Measurements from ENCODE around the gene PITHD1. TPM values are rescaled to one million over a fixed set of nuclear protein-coding genes. Genes with fewer than 3 reads are reported as not detected.
"Not testable (repeated sequence)": the region's sequence is repeated elsewhere in the genome, so short reads cannot be mapped to it uniquely, and the experiment has no call there.

PITHD1 gene
- total RNA-seq (2014; rRNA removed; shearing (Covaris generic); ENCODE audit: low replicate concordance) = 35.6 and 55.7 TPM in 2 replicates

GRCh38 chr1:23777979-23778814 is at the start of gene PITHD1:
Gene PITHD1, plus strand, starts transcription at chr1:23778418. Its CDS starts 98 bp downstream, at chr1:23778516.
- Histone ChIP-seq H3K9me3 (ENCODE audit: low read length) (no peaks in the 10 kb centered on the region), H3K9ac (ENCODE audit: low read length) (peak within 1 kb of the TSS; percentile 94), H3K4me3 (ENCODE audit: low read length) (peak within 1 kb of the TSS; percentile 96), H3K27me3 (ENCODE audit: low read length) (no peaks in the 10 kb centered on the region), H3K4me2 (ENCODE audit: low read depth, low read length, poor library complexity, severe bottlenecking) (peak within 1 kb of the TSS; percentile 96), H3K4me1 (ENCODE audit: low read length) (peaks cover 27% of the 10 kb centered on the region), H4K20me1 (ENCODE audit: insufficient read depth, low read depth, low read length) (peaks cover 13% of the 10 kb centered on the region), H2AFZ (ENCODE audit: low read length) (peak within 1 kb of the TSS; percentile 79; the same call in 1 of the 2 replicates), H3K27ac (ENCODE audit: low read length) (peak within 1 kb of the TSS; percentile 35; the same call in 1 of the 2 replicates), H3K9me2 (replicated peaks; ENCODE audit: insufficient read depth, low read length) (no peaks in the 10 kb centered on the region), H3K36me3 (ENCODE audit: insufficient read depth, low read length) (peaks cover 15% of the 10 kb centered on the region; the same call in 1 of the 2 replicates), H3K79me2 (ENCODE audit: low read length) (peaks cover 72% of the 10 kb centered on the region)
- DNase-seq = peak; percentile 94

GRCh38 chr1:23732363-23733224 is 45.6 kb upstream of the PITHD1 start:
- no peaks in the 10 kb centered on the region for H3K79me2 ChIP-seq (ENCODE audit: low read length)
- H2AFZ ChIP-seq (ENCODE audit: low read length) = no peak overlapping the region
- no peaks in the 10 kb centered on the region for H3K27me3 ChIP-seq (ENCODE audit: low read length)
- peaks cover 4% of the 10 kb centered on the region for H4K20me1 ChIP-seq (ENCODE audit: insufficient read depth, low read depth, low read length)
- H3K4me3 ChIP-seq (ENCODE audit: low read length) = no peak overlapping the region
- no peak for DNase-seq
- no peak overlapping the region for H3K27ac ChIP-seq (ENCODE audit: low read length)
- peaks cover 7% of the 10 kb centered on the region for H3K4me1 ChIP-seq (ENCODE audit: low read length)
- no peak overlapping the region for H3K4me2 ChIP-seq (ENCODE audit: low read depth, low read length, poor library complexity, severe bottlenecking)
- no peak overlapping the region for H3K9ac ChIP-seq (ENCODE audit: low read length)
- no peaks in the 10 kb centered on the region for H3K9me3 ChIP-seq (ENCODE audit: low read length)
- H3K36me3 ChIP-seq (ENCODE audit: insufficient read depth, low read length) = no peaks in the 10 kb centered on the region
- H3K9me2 ChIP-seq (replicated peaks; ENCODE audit: insufficient read depth, low read length) = no peaks in the 10 kb centered on the region

- H2AFZ ChIP-seq (ENCODE audit: low read length); H3K9me2 ChIP-seq (replicated peaks; ENCODE audit: insufficient read depth, low read length); H3K4me3 ChIP-seq (ENCODE audit: low read length); H3K9ac ChIP-seq (ENCODE audit: low read length); H3K36me3 ChIP-seq (ENCODE audit: insufficient read depth, low read length); H3K27me3 ChIP-seq (ENCODE audit: low read length); H3K79me2 ChIP-seq (ENCODE audit: low read length); H4K20me1 ChIP-seq (ENCODE audit: insufficient read depth, low read depth, low read length); H3K4me1 ChIP-seq (ENCODE audit: low read length); H3K9me3 ChIP-seq (ENCODE audit: low read length); H3K4me2 ChIP-seq (ENCODE audit: low read depth, low read length, poor library complexity, severe bottlenecking); H3K27ac ChIP-seq (ENCODE audit: low read length): not testable (repeated sequence)
- peak; percentile 27 for DNase-seq
These were observed 44.9 kb upstream of the PITHD1 start for GRCh38 chr1:23733281-23733680.

GRCh38 chr1:23736437-23737134 is 41.6 kb upstream of the PITHD1 start:
- no peaks in the 10 kb centered on the region for H3K9me2 ChIP-seq (replicated peaks; ENCODE audit: insufficient read depth, low read length)
- H3K9ac ChIP-seq (ENCODE audit: low read length) = no peak overlapping the region
- no peaks in the 10 kb centered on the region for H3K27me3 ChIP-seq (ENCODE audit: low read length)
- H4K20me1 ChIP-seq (ENCODE audit: insufficient read depth, low read depth, low read length) = peaks cover 4% of the 10 kb centered on the region; the same call in 1 of the 2 replicates
- no peak overlapping the region for H2AFZ ChIP-seq (ENCODE audit: low read length)
- DNase-seq = peak; percentile 31
- no peak overlapping the region for H3K4me3 ChIP-seq (ENCODE audit: low read length)
- no peaks in the 10 kb centered on the region for H3K36me3 ChIP-seq (ENCODE audit: insufficient read depth, low read length)
- no peaks in the 10 kb centered on the region for H3K9me3 ChIP-seq (ENCODE audit: low read length)
- no peaks in the 10 kb centered on the region for H3K4me1 ChIP-seq (ENCODE audit: low read length)
- no peak overlapping the region for H3K27ac ChIP-seq (ENCODE audit: low read length)
- H3K4me2 ChIP-seq (ENCODE audit: low read depth, low read length, poor library complexity, severe bottlenecking) = no peak overlapping the region
- no peaks in the 10 kb centered on the region for H3K79me2 ChIP-seq (ENCODE audit: low read length)

GRCh38 chr1:23741609-23742008 is 36.6 kb upstream of the PITHD1 start:
- H3K4me2 ChIP-seq (ENCODE audit: low read depth, low read length, poor library complexity, severe bottlenecking) = no peak overlapping the region

GRCh38 chr1:23742670-23743286 is 35.4 kb upstream of the PITHD1 start:
- Histone ChIP-seq H3K4me3 (ENCODE audit: low read length) (peak overlapping the region; percentile 90), H3K9me2 (replicated peaks; ENCODE audit: insufficient read depth, low read length) (no peaks in the 10 kb centered on the region), H3K36me3 (ENCODE audit: insufficient read depth, low read length) (no peaks in the 10 kb centered on the region; the same call in 1 of the 2 replicates), H3K9ac (ENCODE audit: low read length) (peak overlapping the region; percentile 96), H3K27me3 (ENCODE audit: low read length) (no peaks in the 10 kb centered on the region), H2AFZ (ENCODE audit: low read length) (peak overlapping the region; percentile 92), H3K27ac (ENCODE audit: low read length) (no peak overlapping the region), H3K9me3 (ENCODE audit: low read length) (no peaks in the 10 kb centered on the region), H3K4me1 (ENCODE audit: low read length) (peaks cover 37% of the 10 kb centered on the region), H3K79me2 (ENCODE audit: low read length) (peaks cover 45% of the 10 kb centered on the region), H3K4me2 (ENCODE audit: low read depth, low read length, poor library complexity, severe bottlenecking) (peak overlapping the region; percentile 97), H4K20me1 (ENCODE audit: insufficient read depth, low read depth, low read length) (peaks cover 27% of the 10 kb centered on the region; the same call in 1 of the 2 replicates)
- no peak for DNase-seq

More at GRCh38 chr1:23741609-23742008, 36.6 kb upstream of the PITHD1 start:
- peaks cover 33% of the 10 kb centered on the region for H3K79me2 ChIP-seq (ENCODE audit: low read length)
- no peaks in the 10 kb centered on the region for H3K27me3 ChIP-seq (ENCODE audit: low read length)
- no peak for DNase-seq
- no peak overlapping the region for H2AFZ ChIP-seq (ENCODE audit: low read length)
- peaks cover 17% of the 10 kb centered on the region; the same call in 1 of the 2 replicates for H4K20me1 ChIP-seq (ENCODE audit: insufficient read depth, low read depth, low read length)
- no peaks in the 10 kb centered on the region; the same call in 1 of the 2 replicates for H3K36me3 ChIP-seq (ENCODE audit: insufficient read depth, low read length)
- H3K4me3 ChIP-seq (ENCODE audit: low read length) = no peak overlapping the region
- H3K9ac ChIP-seq (ENCODE audit: low read length) = no peak overlapping the region
- no peak overlapping the region for H3K27ac ChIP-seq (ENCODE audit: low read length)
- H3K4me1 ChIP-seq (ENCODE audit: low read length) = peaks cover 26% of the 10 kb centered on the region
- H3K9me2 ChIP-seq (replicated peaks; ENCODE audit: insufficient read depth, low read length) = no peaks in the 10 kb centered on the region
- H3K9me3 ChIP-seq (ENCODE audit: low read length) = no peaks in the 10 kb centered on the region

- Histone ChIP-seq H3K79me2 (ENCODE audit: low read length) (peaks cover 52% of the 10 kb centered on the region), H3K36me3 (ENCODE audit: insufficient read depth, low read length) (no peaks in the 10 kb centered on the region; the same call in 1 of the 2 replicates), H4K20me1 (ENCODE audit: insufficient read depth, low read depth, low read length) (peaks cover 27% of the 10 kb centered on the region; the same call in 1 of the 2 replicates), H3K9ac (ENCODE audit: low read length) (peak within 1 kb of the TSS; percentile 96), H3K27me3 (ENCODE audit: low read length) (no peaks in the 10 kb centered on the region), H3K27ac (ENCODE audit: low read length) (peak within 1 kb of the TSS; percentile 36; the same call in 1 of the 2 replicates), H3K4me3 (ENCODE audit: low read length) (peak within 1 kb of the TSS; percentile 90), H3K9me3 (ENCODE audit: low read length) (no peaks in the 10 kb centered on the region), H3K4me1 (ENCODE audit: low read length) (peaks cover 43% of the 10 kb centered on the region), H2AFZ (ENCODE audit: low read length) (peak within 1 kb of the TSS; percentile 92), H3K9me2 (replicated peaks; ENCODE audit: insufficient read depth, low read length) (no peaks in the 10 kb centered on the region), H3K4me2 (ENCODE audit: low read depth, low read length, poor library complexity, severe bottlenecking) (peak within 1 kb of the TSS; percentile 97)
- peak; percentile 93 for DNase-seq
These were observed 34.7 kb upstream of the PITHD1 start, which contains the start of gene ELOA for GRCh38 chr1:23743287-23744152. Gene ELOA, plus strand, starts transcription at chr1:23743471. Its CDS starts 33 bp downstream, at chr1:23743504.

Data from Karpas-422 (cell line).